LNCaP clone FGC (cell line): ENCODE results near the gene RPRD2.

Experiments
- DNase-seq: peaks from one replicate; pipeline ENCODE4 v3.0.0-alpha.2; 2011; ENCODE audit warnings: low read depth
- H3K4me3 ChIP-seq: 2 replicates; pipeline ENCODE4 v1.5.1; 2011; ENCODE audit warnings: mild to moderate bottlenecking, low read depth, low read length, control low read depth
- CTCF ChIP-seq: IDR thresholded peaks from 2 replicates; pipeline ENCODE4 v1.5.1; 2012; ENCODE audit warnings: mild to moderate bottlenecking; ENCODE audit not compliant: control insufficient read depth, insufficient read depth; ENCODE audit errors: extremely low read depth

RPRD2 gene

GRCh38 chr1:150372580-150372979 is 8.6 kb downstream of the RPRD2 start:
- TF ChIP-seq CTCF = no peak
- DNase-seq = no peak
- H3K4me3 ChIP-seq = no peak overlapping the region

GRCh38 chr1:150376110-150376509 is 12.2 kb downstream of the RPRD2 start:
- TF ChIP-seq CTCF = no peak
- DNase-seq = no peak
- H3K4me3 ChIP-seq = no peak overlapping the region

GRCh38 chr1:150383631-150384324 is 19.8 kb downstream of the RPRD2 start:
- TF ChIP-seq CTCF = no peak
- no peak for DNase-seq
- no peak overlapping the region for H3K4me3 ChIP-seq

- TF ChIP-seq CTCF = no peak
- H3K4me3 ChIP-seq = no peak overlapping the region
- DNase-seq = no peak
Observed at GRCh38 chr1:150385537-150386445, 21.8 kb downstream of the RPRD2 start.

GRCh38 chr1:150386592-150386991 is 22.6 kb downstream of the RPRD2 start:
- no peak overlapping the region for H3K4me3 ChIP-seq
- TF ChIP-seq CTCF = no peak
- no peak for DNase-seq

- TF ChIP-seq CTCF = no peak
- no peak overlapping the region for H3K4me3 ChIP-seq
- DNase-seq = no peak
Observed at GRCh38 chr1:150387200-150387599, 23.3 kb downstream of the RPRD2 start.
